ENCODE data around the gene PGM1. TPM values are rescaled to one million over a fixed set of nuclear protein-coding genes. Genes with fewer than 3 reads are reported as not detected.

The PGM1 gene
- total RNA-seq, 1 experiment from 2014 or later: 10.7 TPM

- no TSS peak for BruUV-seq (replicated peaks)
- TF ChIP-seq CTCF (conservative IDR thresholded peaks at IDR 0.05; ENCODE audit: low read depth, low read length) (peak; percentile 63), EZH2 (IDR thresholded peaks at IDR 0.05; ENCODE audit: borderline replicate concordance, low read depth, low read length, poor library complexity, severe bottlenecking) (no peak)
- CTCF ChIA-PET: interaction anchor here (1.0 to 1.1 kb wide), 5 partner anchors 18 to 572 kb away, joined by 3 to 6 read pairs (median 3); no protein-coding TSS in a partner anchor
- Histone ChIP-seq H3K4me3 (ENCODE audit: low read depth, low read length, poor library complexity, severe bottlenecking) (no peak overlapping the region), H3K36me3 (ENCODE audit: insufficient read depth, low read length, poor library complexity, severe bottlenecking) (no peaks in the 10 kb centered on the region), H3K27ac (ENCODE audit: low read depth, low read length, poor library complexity, severe bottlenecking) (no peak overlapping the region), H3K27me3 (replicated peaks; ENCODE audit: insufficient read depth, low read depth, low read length, poor library complexity) (no peaks in the 10 kb centered on the region), H3K9me3 (ENCODE audit: low read depth, low read length, poor library complexity, severe bottlenecking) (no peaks in the 10 kb centered on the region), H3K4me1 (ENCODE audit: insufficient read depth, low read length, poor library complexity, severe bottlenecking) (no peaks in the 10 kb centered on the region)
- peak; percentile 60 for DNase-seq (ENCODE audit: low spot score)
- POLR2A ChIA-PET (ENCODE audit: low non-redundant PET): no interaction called here
- intact Hi-C loops (cut with micrococcal nuclease; ENCODE audit: unreplicated experiment): loop anchor here (5.0 kb wide), 1 partner anchor 568 kb away; no protein-coding TSS in a partner anchor
These were observed 81.1 kb downstream of the PGM1 start for GRCh38 chr1:63674238-63674864.

- Histone ChIP-seq H3K27ac (ENCODE audit: low read depth, low read length, poor library complexity, severe bottlenecking) (no peak overlapping the region), H3K27me3 (replicated peaks; ENCODE audit: insufficient read depth, low read depth, low read length, poor library complexity) (no peaks in the 10 kb centered on the region), H3K36me3 (ENCODE audit: insufficient read depth, low read length, poor library complexity, severe bottlenecking) (no peaks in the 10 kb centered on the region), H3K4me3 (ENCODE audit: low read depth, low read length, poor library complexity, severe bottlenecking) (no peak overlapping the region), H3K9me3 (ENCODE audit: low read depth, low read length, poor library complexity, severe bottlenecking) (no peaks in the 10 kb centered on the region), H3K4me1 (ENCODE audit: insufficient read depth, low read length, poor library complexity, severe bottlenecking) (no peaks in the 10 kb centered on the region)
- TF ChIP-seq EZH2 (IDR thresholded peaks at IDR 0.05; ENCODE audit: borderline replicate concordance, low read depth, low read length, poor library complexity, severe bottlenecking): no peak
- TF ChIP-seq CTCF (conservative IDR thresholded peaks at IDR 0.05; ENCODE audit: low read depth, low read length): no peak
- POLR2A ChIA-PET (ENCODE audit: low non-redundant PET): no interaction called here
- no TSS peak for BruUV-seq (replicated peaks)
- intact Hi-C loops (cut with micrococcal nuclease; ENCODE audit: unreplicated experiment): loop anchor here (5.0 kb wide), 1 partner anchor 567 kb away; no protein-coding TSS in a partner anchor
- CTCF ChIA-PET: interaction anchor here (1.0 to 1.1 kb wide), 5 partner anchors 17 to 571 kb away, joined by 3 to 6 read pairs (median 3); no protein-coding TSS in a partner anchor
- DNase-seq (ENCODE audit: low spot score): no peak
These were observed 81.7 kb downstream of the PGM1 start for GRCh38 chr1:63674865-63675419.

GRCh38 chr1:63675420-63675931, 82.3 kb downstream of the PGM1 start:
- DNase-seq (ENCODE audit: low spot score): no peak
- ChIA-PET POLR2A (ENCODE audit: low non-redundant PET) (no interaction called here), CTCF (no interaction called here)
- Histone ChIP-seq H3K36me3 (ENCODE audit: insufficient read depth, low read length, poor library complexity, severe bottlenecking) (no peaks in the 10 kb centered on the region), H3K27me3 (replicated peaks; ENCODE audit: insufficient read depth, low read depth, low read length, poor library complexity) (no peaks in the 10 kb centered on the region), H3K27ac (ENCODE audit: low read depth, low read length, poor library complexity, severe bottlenecking) (no peak overlapping the region), H3K4me3 (ENCODE audit: low read depth, low read length, poor library complexity, severe bottlenecking) (no peak overlapping the region), H3K9me3 (ENCODE audit: low read depth, low read length, poor library complexity, severe bottlenecking) (no peaks in the 10 kb centered on the region), H3K4me1 (ENCODE audit: insufficient read depth, low read length, poor library complexity, severe bottlenecking) (no peaks in the 10 kb centered on the region)
- TF ChIP-seq CTCF (conservative IDR thresholded peaks at IDR 0.05; ENCODE audit: low read depth, low read length): no peak
- TF ChIP-seq EZH2 (IDR thresholded peaks at IDR 0.05; ENCODE audit: borderline replicate concordance, low read depth, low read length, poor library complexity, severe bottlenecking): no peak
- BruUV-seq (replicated peaks): no TSS peak
- intact Hi-C loops (cut with micrococcal nuclease; ENCODE audit: unreplicated experiment): no loop called here
